ENCODE results near the gene PCDHGA9.

GRCh38 chr5:141427783-141428426 lies 25.3 kb downstream of the PCDHGA9 start:
- TF ChIP-seq SIN3A (IDR thresholded peaks at IDR 0.05; ENCODE audit: borderline replicate concordance, insufficient read depth, low read length) (no peak), REST (IDR thresholded peaks at IDR 0.05; ENCODE audit: insufficient read depth in 1 of 2, low read depth in 2 of 2, low read length in 2 of 2) (no peak)
